Endodermal cell (in vitro differentiated cells): ENCODE measurements around the gene ATAD3A. TPM values are rescaled to one million over a fixed set of nuclear protein-coding genes. Genes with fewer than 3 reads are reported as not detected.
"Not testable (repeated sequence)": the region's sequence is repeated elsewhere in the genome, so short reads cannot be mapped to it uniquely, and the experiment has no call there.

ENCODE experiments used
- DNase-seq: peaks from one replicate; pipeline ENCODE4 v3.0.0-alpha.2; 2017
- H3K27ac ChIP-seq: 2 replicates; pipeline ENCODE4 v1.5.1; 2013; ENCODE audit warnings: mild to moderate bottlenecking, low read depth, low read length, moderate library complexity
- H3K27me3 ChIP-seq: 2 replicates; pipeline ENCODE4 v1.6.1; 2013; ENCODE audit warnings: mild to moderate bottlenecking, low read length, moderate library complexity; ENCODE audit not compliant: insufficient read depth, control insufficient read depth, poor library complexity, severe bottlenecking
- H3K36me3 ChIP-seq: 2 replicates; pipeline ENCODE4 v1.7.0; 2013; ENCODE audit warnings: mild to moderate bottlenecking, low read length, moderate library complexity; ENCODE audit not compliant: control insufficient read depth, insufficient read depth
- H3K4me1 ChIP-seq: one replicate; pipeline ENCODE4 v1.7.0; 2013; ENCODE audit warnings: low read length; ENCODE audit not compliant: control insufficient read depth, insufficient read depth
- H3K4me3 ChIP-seq: 2 replicates; pipeline ENCODE4 v1.5.1; 2013; ENCODE audit warnings: mild to moderate bottlenecking, low read length, moderate library complexity
- H3K9ac ChIP-seq: 2 replicates; pipeline ENCODE4 v1.6.1; 2013; ENCODE audit warnings: mild to moderate bottlenecking, low read length, moderate library complexity; ENCODE audit not compliant: poor library complexity, severe bottlenecking; ENCODE audit errors: extremely low read depth
- H3K9me3 ChIP-seq: 2 replicates; pipeline ENCODE4 v1.6.1; 2013; ENCODE audit warnings: mild to moderate bottlenecking, low read length, moderate library complexity; ENCODE audit not compliant: control insufficient read depth
- H3K27ac Mint-ChIP-seq: 2 replicates; pipeline ENCODE4 v1.8.0; 2020; ENCODE audit warnings: mixed read lengths
- H3K27me3 Mint-ChIP-seq: 2 replicates; pipeline ENCODE4 v1.8.0; 2021; ENCODE audit warnings: mild to moderate bottlenecking, mixed read lengths; ENCODE audit not compliant: insufficient read depth
- H3K36me3 Mint-ChIP-seq: 2 replicates; pipeline ENCODE4 v1.8.0; 2020; ENCODE audit warnings: low read depth, mixed read lengths
- H3K4me1 Mint-ChIP-seq: 2 replicates; pipeline ENCODE4 v1.8.0; 2020; ENCODE audit warnings: mixed read lengths
- H3K4me3 Mint-ChIP-seq: 2 replicates; pipeline ENCODE4 v1.8.0; 2020; ENCODE audit warnings: mild to moderate bottlenecking, moderate library complexity, mixed read lengths
- H3K9me3 Mint-ChIP-seq: 2 replicates; pipeline ENCODE4 v1.8.0; 2020; ENCODE audit warnings: mild to moderate bottlenecking, mixed read lengths
- CTCF ChIP-seq: fragments of 200-600 bp; sonication (generic); conservative IDR thresholded peaks from 2 replicates; pipeline ENCODE4 v1.5.0; 2021; ENCODE audit warnings: antibody characterized with exemption, mild to moderate bottlenecking
- WGBS, 2 experiments: methylation state at CpG; one replicate each; pipeline versions ENCODE4 v1.1.5 to v1.1.7; 2013; ENCODE audit warnings: missing lambda C conversion rate in 2 of 2, mixed read lengths in 1 of 2; ENCODE audit not compliant: insufficient coverage in 1 of 2, insufficient read length in 1 of 2; 5-methylcytosine and 5-hydroxymethylcytosine counted together
- total RNA-seq, 2 donors: library from RNA; stranded (reverse); fragmentation: NEBNext Ultra II Directional in 1 of 2; extraction: Animal tissue kit (Norgen Biotek cat#: 25700) in 1 of 2; gene quantifications; 2 replicates in 1 of 2; 3 replicates in 1 of 2; pipeline ENCODE4 v1.2.1, GENCODE V29; 2021

Gene ATAD3A
- total RNA-seq, 2 donors from 2014 or later: 42.8 to 47.6 TPM

GRCh38 chr1:1509465-1509850 lies 2.5 kb upstream of the ATAD3A start:
- not testable (repeated sequence) for H3K36me3 ChIP-seq, H3K27ac ChIP-seq, H3K36me3 Mint-ChIP-seq, DNase-seq, H3K4me3 Mint-ChIP-seq, H3K9me3 Mint-ChIP-seq, H3K9me3 ChIP-seq, H3K4me1 ChIP-seq, H3K27ac Mint-ChIP-seq, H3K9ac ChIP-seq, H3K27me3 ChIP-seq, H3K27me3 Mint-ChIP-seq, H3K4me3 ChIP-seq, H3K4me1 Mint-ChIP-seq
- 95 to 100% methylated on average over 3 to 15 of the region's 21 CpGs for WGBS, 2 experiments

- H3K36me3 ChIP-seq: peaks cover 7% of the 10 kb centered on the region
- H3K4me1 Mint-ChIP-seq: peaks cover 4% of the 10 kb centered on the region
- WGBS, 2 experiments: 28 to 42% methylated on average over 8 to 17 of the region's 17 CpGs
- no peaks in the 10 kb centered on the region for H3K4me1 ChIP-seq
- peaks cover 4% of the 10 kb centered on the region for H3K36me3 Mint-ChIP-seq
- peak; percentile 29 for TF ChIP-seq CTCF
- H3K27me3 ChIP-seq: no peaks in the 10 kb centered on the region
- H3K4me3 Mint-ChIP-seq: peak overlapping the region; percentile 69
- peak; percentile 80 for DNase-seq
- H3K4me3 ChIP-seq: peak overlapping the region; percentile 94
- H3K9me3 ChIP-seq: no peaks in the 10 kb centered on the region
- no peaks in the 10 kb centered on the region for H3K27me3 Mint-ChIP-seq
- peak overlapping the region; percentile 83 for H3K27ac ChIP-seq
- H3K27ac Mint-ChIP-seq: peak overlapping the region; percentile 95
- H3K9me3 Mint-ChIP-seq: no peaks in the 10 kb centered on the region
- peak overlapping the region; percentile 89 for H3K9ac ChIP-seq
These were observed 940 bp upstream of the ATAD3A start for GRCh38 chr1:1510912-1511532.

- 0% methylated on average over 35 of the region's 52 CpGs; no CpG with 5 or more reads in 1 of the 2 experiments for WGBS, 2 experiments
- not testable (repeated sequence) for H3K27ac ChIP-seq, H3K27ac Mint-ChIP-seq, H3K36me3 ChIP-seq, H3K9me3 ChIP-seq, H3K27me3 Mint-ChIP-seq, H3K4me1 Mint-ChIP-seq, H3K9me3 Mint-ChIP-seq, DNase-seq, H3K4me1 ChIP-seq, H3K27me3 ChIP-seq, H3K36me3 Mint-ChIP-seq, H3K9ac ChIP-seq
- H3K4me3 Mint-ChIP-seq: peak overlapping the region; percentile 69
- peak overlapping the region; percentile 71 for H3K4me3 ChIP-seq
These were observed 463 bp downstream of the ATAD3A start for GRCh38 chr1:1512425-1512824.

GRCh38 chr1:1513675-1514074 lies 1.7 kb downstream of the ATAD3A start:
- H3K27ac ChIP-seq, H3K4me1 ChIP-seq: not testable (repeated sequence)
- peaks cover 16% of the 10 kb centered on the region for H3K36me3 Mint-ChIP-seq

GRCh38 chr1:1514376-1514775 lies 2.4 kb downstream of the ATAD3A start:
- H3K9ac ChIP-seq, H3K4me3 Mint-ChIP-seq, H3K9me3 ChIP-seq, H3K27me3 ChIP-seq, H3K27me3 Mint-ChIP-seq, H3K9me3 Mint-ChIP-seq, H3K4me1 ChIP-seq, DNase-seq, H3K4me3 ChIP-seq, H3K27ac ChIP-seq, H3K27ac Mint-ChIP-seq, H3K4me1 Mint-ChIP-seq: not testable (repeated sequence)
- WGBS, 2 experiments: 89% methylated on average over 11 of the region's 16 CpGs; no CpG with 5 or more reads in 1 of the 2 experiments
- H3K36me3 Mint-ChIP-seq: peaks cover 19% of the 10 kb centered on the region
- H3K36me3 ChIP-seq: peaks cover 14% of the 10 kb centered on the region

More at GRCh38 chr1:1513675-1514074, 1.7 kb downstream of the ATAD3A start:
- not testable (repeated sequence) for H3K4me3 ChIP-seq, H3K9ac ChIP-seq, DNase-seq, H3K9me3 Mint-ChIP-seq, H3K27ac Mint-ChIP-seq, H3K27me3 Mint-ChIP-seq, H3K27me3 ChIP-seq, H3K4me1 Mint-ChIP-seq, H3K9me3 ChIP-seq
- H3K36me3 ChIP-seq: peaks cover 14% of the 10 kb centered on the region
- H3K4me3 Mint-ChIP-seq: peak overlapping the region; percentile 26
- 93 to 100% methylated on average over 1 to 15 of the region's 18 CpGs for WGBS, 2 experiments

- H3K27me3 Mint-ChIP-seq, H3K9me3 ChIP-seq: not testable (repeated sequence)
These were observed 5.0 kb downstream of the ATAD3A start for GRCh38 chr1:1516923-1517322.

More at GRCh38 chr1:1516923-1517322, 5.0 kb downstream of the ATAD3A start:
- H3K27me3 ChIP-seq, H3K27ac Mint-ChIP-seq, DNase-seq, H3K9me3 Mint-ChIP-seq, H3K4me3 ChIP-seq, H3K4me3 Mint-ChIP-seq, H3K27ac ChIP-seq, H3K9ac ChIP-seq, H3K4me1 Mint-ChIP-seq, H3K4me1 ChIP-seq: not testable (repeated sequence)
- H3K36me3 Mint-ChIP-seq: peaks cover 37% of the 10 kb centered on the region
- WGBS, 2 experiments: 93 to 97% methylated on average over 5 to 12 of the region's 14 CpGs
- H3K36me3 ChIP-seq: peaks cover 23% of the 10 kb centered on the region
